Right ventricle myocardium inferior (tissue), 1 donor: Measurements from ENCODE around the gene PHLPP2. TPM values are rescaled to one million over a fixed set of nuclear protein-coding genes. Genes with fewer than 3 reads are reported as not detected.
"Not testable (repeated sequence)": the region's sequence is repeated elsewhere in the genome, so short reads cannot be mapped to it uniquely, and the experiment has no call there.

Experiments
- ATAC-seq: fragments of 200-7000 bp; cut with Tn5 transposase; one replicate; pipeline ENCODE4 v1.9.1; 2020; ENCODE audit warnings: mild to moderate bottlenecking, moderate library complexity
- DNase-seq: peaks from one replicate; pipeline ENCODE4 v3.0.0; 2021; ENCODE audit errors: missing footprints
- intact Hi-C: fragments of 100-400 bp; cut with DNase I; formaldehyde crosslinking; loops from one replicate; pipeline ENCODE4 v1.11.0; 2022
- total RNA-seq: library from RNA; stranded (reverse); fragmentation: NEBNext Ultra II Directional; extraction: Animal tissue kit (Norgen Biotek cat#: 25700); gene quantifications from one replicate; pipeline ENCODE4 v1.2.1, GENCODE V29; 2021
- donor health status: DM: no; HTN: yes; CAD: no; lungs with severe emphysema.

PHLPP2 gene
- total RNA-seq, 1 donor from 2014 or later, result 2.1 TPM

DNA sequence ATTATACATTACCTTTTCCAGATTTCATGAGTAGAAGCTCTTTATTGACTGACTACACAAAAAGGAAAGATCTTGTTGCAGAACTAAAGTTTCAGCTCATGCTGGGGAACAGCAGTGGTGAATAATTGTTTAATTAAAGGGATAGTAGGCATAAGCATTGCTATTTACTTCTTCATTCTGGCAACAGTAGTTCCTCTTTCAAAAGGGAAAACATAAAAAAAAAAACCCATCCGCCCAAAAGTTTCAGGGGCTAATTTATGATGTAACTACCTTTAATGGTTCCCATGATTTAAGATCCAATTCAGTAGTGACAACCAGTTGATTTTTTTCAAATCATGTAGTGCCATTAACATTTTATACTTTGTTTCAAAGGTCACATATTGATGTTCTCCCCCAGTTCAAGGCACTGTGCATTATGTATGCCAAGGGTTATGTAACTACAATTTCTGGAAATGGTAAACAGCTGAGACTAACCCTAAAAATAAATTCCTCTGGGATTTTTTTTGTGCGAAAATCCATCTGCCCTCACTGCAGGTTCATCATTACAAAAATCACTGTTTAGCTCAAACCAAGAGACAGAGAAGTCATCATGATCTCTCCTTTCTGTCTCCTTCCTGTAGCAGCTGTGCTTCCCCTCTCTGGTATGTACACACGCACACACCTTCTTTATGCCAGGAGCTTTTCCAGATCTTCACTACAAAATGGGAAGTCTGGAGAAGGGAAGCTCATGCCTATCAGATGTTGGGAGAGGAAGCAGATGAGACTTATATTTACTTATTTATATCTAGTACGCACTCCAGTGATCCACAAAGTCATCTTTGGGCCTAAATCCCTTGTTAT, 2.2 kb upstream of the PHLPP2 start:
- DNase-seq, result no peak
- ATAC-seq, result no peak
- intact Hi-C loops, result no loop called here

- DNase-seq (peak; percentile 87), ATAC-seq (peak; percentile 90)
- intact Hi-C loops, result no loop called here
Measured at GRCh38 chr16:71723537-71724319, 773 bp downstream of the PHLPP2 start.

- ATAC-seq, result peak; percentile 54
- intact Hi-C loops, result no loop called here
- peak; percentile 86 for DNase-seq
Measured at GRCh38 chr16:71722801-71723536, 1.5 kb downstream of the PHLPP2 start.

DNA sequence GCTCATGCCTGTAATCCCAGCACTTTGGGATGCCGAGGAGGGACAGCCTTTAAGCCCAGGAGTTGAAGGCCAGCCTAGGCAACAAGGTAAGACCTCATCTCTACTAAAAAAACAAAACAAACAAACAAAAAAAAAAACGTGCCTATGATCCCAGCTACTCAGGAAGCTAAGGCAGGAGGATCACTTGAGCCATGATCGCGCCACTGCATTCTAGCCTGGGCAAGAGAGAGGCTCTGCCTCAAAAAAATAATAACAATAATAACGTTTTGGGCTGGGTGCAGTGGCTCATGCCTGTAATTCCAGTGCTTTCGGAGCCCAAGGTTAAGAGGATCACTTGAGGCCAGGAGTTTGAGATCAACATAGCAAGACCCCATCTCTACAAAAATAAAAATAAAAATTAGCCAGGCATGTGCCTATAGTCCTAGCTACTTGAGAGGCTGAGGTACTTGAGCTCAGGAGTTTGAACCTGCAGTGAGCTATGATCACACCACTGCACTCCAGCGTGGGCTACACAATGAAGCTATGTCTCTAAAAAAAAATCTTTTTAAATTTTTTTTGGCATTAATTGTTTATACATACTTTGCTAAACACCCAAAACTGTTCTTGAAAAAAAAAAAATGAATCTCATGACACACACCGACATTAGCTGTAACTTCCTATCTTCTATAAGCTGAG, 3.3 kb downstream of the PHLPP2 start:
- no peak for DNase-seq
- ATAC-seq, result no peak
- intact Hi-C loops, result no loop called here

GRCh38 chr16:71712501-71712900, 12.0 kb downstream of the PHLPP2 start:
- intact Hi-C loops, result no loop called here
- no peak for DNase-seq
- ATAC-seq, result no peak

DNA sequence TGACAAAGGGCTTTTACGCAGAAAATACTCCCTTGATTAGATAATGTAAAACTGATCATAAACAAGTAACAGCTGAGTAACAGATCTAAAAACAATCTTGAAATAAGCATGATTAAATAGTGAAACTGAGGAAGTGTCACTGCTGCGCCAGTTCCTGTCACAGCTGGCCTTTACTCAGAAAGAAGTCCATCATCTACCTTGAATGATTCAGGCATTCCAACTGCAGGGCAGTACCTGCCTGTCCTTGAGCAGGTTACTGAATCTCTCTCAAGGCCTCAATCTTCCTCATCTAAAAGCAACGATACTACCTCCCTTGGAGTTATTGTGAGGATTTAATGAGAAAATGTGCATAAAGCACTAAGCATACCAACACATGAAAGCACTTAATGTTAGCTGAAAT, 12.7 kb downstream of the PHLPP2 start:
- ATAC-seq (no peak), DNase-seq (no peak)
- intact Hi-C loops, result no loop called here

DNA sequence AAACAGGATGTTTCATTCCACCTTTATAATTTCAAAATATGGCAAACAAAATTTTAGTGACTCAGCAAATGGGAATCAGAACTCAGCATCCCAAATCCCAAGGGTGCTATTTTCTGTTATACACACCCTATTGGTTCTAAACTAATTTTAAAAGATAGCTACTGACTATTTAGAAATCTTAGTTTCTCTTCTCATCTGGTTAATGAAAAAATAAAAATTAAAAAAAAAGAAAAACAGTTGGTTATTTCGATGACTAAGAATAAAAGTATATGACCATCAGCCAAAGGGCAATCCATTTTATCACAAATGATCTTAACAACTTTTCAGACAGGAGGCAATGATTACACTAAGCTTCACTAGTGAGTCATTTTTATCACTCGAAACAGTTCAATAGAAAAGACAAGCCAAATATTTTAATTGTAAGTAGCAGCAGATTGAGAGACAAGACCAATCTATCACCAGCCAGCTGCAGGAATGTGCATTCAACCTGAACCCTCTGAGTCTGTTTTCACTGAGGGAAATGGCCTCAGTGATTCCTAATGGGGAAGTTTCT, 15.2 kb downstream of the PHLPP2 start:
- intact Hi-C loops, result no loop called here
- ATAC-seq, result no peak
- no peak for DNase-seq

- no peak for ATAC-seq
- no peak for DNase-seq
- intact Hi-C loops, result no loop called here
Measured at GRCh38 chr16:71708696-71709095, 15.8 kb downstream of the PHLPP2 start.

DNA sequence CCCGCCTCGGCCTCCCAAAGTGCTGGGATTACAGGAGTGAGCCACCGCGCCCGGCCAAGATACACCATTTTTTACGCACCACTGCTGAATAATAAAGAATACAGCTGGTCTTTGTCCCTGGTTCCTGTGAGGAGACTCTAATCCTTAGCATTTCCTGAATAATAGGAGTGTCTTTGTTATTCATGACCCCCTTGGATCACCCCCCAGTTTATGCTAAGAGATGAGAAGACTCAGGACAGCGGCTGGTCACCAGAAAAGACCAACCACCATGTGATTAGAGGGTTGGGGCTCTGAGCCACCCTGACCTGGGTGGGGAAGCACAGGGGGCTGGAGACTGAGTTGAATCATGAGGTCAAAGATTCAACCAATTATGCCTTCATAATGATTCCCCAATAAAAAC, 17.3 kb downstream of the PHLPP2 start:
- DNase-seq (no peak), ATAC-seq (no peak)
- intact Hi-C loops, result no loop called here

DNA sequence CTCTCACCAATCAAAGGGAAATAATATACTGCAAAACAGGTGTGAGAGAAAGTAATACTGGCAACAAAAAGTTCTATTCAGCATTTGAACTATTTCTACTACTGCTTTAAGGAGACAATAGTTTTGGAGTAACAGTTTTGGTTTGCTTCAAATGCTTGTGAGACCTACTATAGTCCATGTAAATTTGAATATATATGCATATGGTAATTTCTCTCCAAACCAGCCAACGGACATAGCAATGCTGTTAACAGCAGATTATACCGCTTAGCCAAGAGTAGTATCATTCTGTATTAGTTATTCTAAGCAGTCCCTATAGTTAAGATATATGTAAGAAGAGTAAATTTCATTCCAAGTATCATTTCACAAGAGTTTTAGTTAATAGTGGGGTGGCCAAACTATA, 18.5 kb downstream of the PHLPP2 start:
- intact Hi-C loops, result no loop called here
- no peak for ATAC-seq

DNA sequence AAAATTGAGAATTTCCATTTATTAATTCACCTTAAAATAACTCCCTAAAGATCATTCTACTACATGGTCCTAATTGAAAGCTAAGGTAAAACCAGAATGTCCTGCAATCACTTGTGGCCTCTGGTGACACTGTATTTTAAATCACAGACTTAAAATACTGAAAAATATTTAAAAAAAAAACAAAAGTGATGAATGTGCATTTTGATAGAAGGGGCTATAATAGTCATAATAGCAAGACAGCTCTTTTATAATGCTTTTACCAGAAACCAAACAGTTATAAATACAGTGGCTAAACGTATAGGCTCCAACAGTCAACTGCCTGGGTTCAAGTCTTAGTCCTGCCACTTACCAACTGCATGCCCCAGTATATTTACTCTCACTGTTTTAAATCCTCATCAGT, 21.2 kb downstream of the PHLPP2 start:
- ATAC-seq, result no peak
- intact Hi-C loops, result no loop called here

More for the DNA sequence above, 18.5 kb downstream of the PHLPP2 start:
- DNase-seq, result no peak

GRCh38 chr16:71700831-71701230, 23.7 kb downstream of the PHLPP2 start:
- no peak for DNase-seq
- no peak for ATAC-seq
- intact Hi-C loops, result no loop called here

More for the DNA sequence above, 21.2 kb downstream of the PHLPP2 start:
- no peak for DNase-seq

DNA sequence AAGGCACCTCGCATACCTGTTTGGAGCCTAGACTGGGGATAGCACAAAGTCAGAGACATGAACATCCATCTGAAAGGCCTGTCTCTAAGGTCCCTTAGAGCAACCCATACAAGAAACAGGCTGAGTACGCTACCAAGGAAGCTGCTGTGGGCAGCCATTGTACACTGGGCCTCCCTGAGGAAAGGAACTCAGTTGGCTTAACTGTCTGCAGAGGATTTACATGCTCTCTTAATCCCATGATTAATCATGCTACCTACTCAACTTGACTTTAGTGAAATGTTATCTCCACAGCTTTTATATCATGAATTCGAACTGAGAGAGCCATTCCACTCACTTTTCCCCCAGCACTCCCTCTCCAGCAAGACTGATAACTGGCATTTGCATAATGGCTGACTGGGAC, 26.0 kb downstream of the PHLPP2 start:
- intact Hi-C loops, result no loop called here
- DNase-seq, result no peak
- no peak for ATAC-seq

- intact Hi-C loops, result no loop called here
- no peak for ATAC-seq
- no peak for DNase-seq
Measured at GRCh38 chr16:71693164-71693563, 31.3 kb downstream of the PHLPP2 start.

GRCh38 chr16:71689901-71690300, 34.6 kb downstream of the PHLPP2 start:
- no peak for ATAC-seq
- no peak for DNase-seq
- intact Hi-C loops, result no loop called here

DNA sequence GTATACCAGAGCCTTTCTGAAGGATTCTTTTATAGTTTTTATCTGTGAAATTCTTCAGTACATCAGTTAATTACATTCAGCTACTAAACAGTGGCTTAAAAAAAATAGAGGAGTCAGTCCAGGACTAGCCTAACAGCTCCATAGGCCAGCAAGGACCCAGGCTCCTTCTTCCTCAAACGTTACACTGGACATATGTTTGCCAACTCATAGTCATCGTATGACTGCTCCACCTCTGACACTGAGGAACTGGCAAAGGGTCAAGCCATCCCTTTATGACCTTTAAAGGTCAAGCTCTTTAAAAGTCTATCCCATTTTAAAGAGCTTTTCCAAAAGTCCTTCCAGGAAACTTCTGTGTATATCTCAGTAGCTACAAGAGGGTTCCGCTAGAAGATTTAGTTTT, 36.6 kb downstream of the PHLPP2 start:
- DNase-seq (no peak), ATAC-seq (no peak)
- intact Hi-C loops, result no loop called here

DNA sequence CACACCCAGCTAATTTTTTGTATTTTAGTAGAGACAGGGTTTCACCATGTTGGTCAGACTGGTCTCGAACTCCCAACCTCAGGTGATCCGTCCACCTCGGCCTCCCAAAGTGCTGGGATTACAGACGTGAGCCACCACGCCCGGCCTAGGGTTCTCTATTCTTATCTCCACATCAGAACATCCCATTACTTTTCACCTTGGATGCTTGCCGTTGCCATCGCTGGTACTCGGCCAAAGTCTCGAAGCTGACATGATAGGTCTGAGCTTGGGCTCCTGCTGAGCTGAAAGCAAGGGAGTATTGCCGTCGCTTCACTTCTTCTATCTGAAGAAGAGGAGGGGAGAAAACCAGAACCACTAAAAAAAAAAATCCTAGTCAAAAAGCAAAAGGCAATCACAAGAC, 40.2 kb downstream of the PHLPP2 start:
- DNase-seq, intact Hi-C loops, ATAC-seq: not testable (repeated sequence)

- DNase-seq (no peak), ATAC-seq (no peak)
- intact Hi-C loops, result no loop called here
Measured at GRCh38 chr16:71681360-71681759, 43.1 kb downstream of the PHLPP2 start.

GRCh38 chr16:71676236-71676635, 48.3 kb downstream of the PHLPP2 start:
- ATAC-seq, result no peak
- no peak for DNase-seq
- intact Hi-C loops, result no loop called here
